GM13976 (cell line): Measurements from ENCODE around the gene ULBP2.

Source experiments
- DNase-seq: peaks from one replicate; pipeline ENCODE4 v3.0.0; 2012; ENCODE audit warnings: low spot score
- in situ Hi-C: fragments of 300-500 bp; cut with MboI; formaldehyde crosslinking; loops from one replicate; pipeline ENCODE4 v1.12.0; 2022; ENCODE audit warnings: low sequenced_read_pairs, mixed read lengths, inconsistent platforms; ENCODE audit not compliant: unreplicated experiment
- TF ChIP-seq, protein P1 (sequence below): IDR thresholded peaks from 2 replicates; pipeline ENCODE4 v1.5.1; 2012; ENCODE audit warnings: borderline replicate concordance, mild to moderate bottlenecking; ENCODE audit not compliant: insufficient read depth; ENCODE audit errors: extremely low read depth, missing control alignments, control extremely low read depth

Gene ULBP2

DNA sequence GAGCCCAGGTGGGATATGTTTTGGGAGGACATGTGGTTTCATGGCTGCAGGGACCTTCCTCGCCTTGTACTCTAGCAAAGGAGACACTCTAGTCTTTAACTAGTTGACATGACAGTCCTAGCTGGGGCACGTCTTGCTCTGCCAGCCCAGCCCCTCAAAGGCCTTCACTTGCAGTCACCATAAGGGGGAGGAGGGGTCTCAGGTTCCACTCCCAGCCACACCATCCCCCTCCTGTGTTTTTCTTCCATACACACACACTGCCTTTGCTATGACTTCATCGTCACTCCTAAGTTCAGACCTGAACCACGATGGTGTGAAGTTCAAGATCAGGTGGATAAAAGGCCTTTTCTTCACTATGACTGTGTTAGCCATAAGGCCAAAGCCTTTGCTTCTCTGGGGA, 35.4 kb downstream of the ULBP2 start:
- no peak for DNase-seq
- in situ Hi-C loops = no loop called here
- TF ChIP-seq, protein P1, sequence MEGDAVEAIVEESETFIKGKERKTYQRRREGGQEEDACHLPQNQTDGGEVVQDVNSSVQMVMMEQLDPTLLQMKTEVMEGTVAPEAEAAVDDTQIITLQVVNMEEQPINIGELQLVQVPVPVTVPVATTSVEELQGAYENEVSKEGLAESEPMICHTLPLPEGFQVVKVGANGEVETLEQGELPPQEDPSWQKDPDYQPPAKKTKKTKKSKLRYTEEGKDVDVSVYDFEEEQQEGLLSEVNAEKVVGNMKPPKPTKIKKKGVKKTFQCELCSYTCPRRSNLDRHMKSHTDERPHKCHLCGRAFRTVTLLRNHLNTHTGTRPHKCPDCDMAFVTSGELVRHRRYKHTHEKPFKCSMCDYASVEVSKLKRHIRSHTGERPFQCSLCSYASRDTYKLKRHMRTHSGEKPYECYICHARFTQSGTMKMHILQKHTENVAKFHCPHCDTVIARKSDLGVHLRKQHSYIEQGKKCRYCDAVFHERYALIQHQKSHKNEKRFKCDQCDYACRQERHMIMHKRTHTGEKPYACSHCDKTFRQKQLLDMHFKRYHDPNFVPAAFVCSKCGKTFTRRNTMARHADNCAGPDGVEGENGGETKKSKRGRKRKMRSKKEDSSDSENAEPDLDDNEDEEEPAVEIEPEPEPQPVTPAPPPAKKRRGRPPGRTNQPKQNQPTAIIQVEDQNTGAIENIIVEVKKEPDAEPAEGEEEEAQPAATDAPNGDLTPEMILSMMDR = no peak

DNA sequence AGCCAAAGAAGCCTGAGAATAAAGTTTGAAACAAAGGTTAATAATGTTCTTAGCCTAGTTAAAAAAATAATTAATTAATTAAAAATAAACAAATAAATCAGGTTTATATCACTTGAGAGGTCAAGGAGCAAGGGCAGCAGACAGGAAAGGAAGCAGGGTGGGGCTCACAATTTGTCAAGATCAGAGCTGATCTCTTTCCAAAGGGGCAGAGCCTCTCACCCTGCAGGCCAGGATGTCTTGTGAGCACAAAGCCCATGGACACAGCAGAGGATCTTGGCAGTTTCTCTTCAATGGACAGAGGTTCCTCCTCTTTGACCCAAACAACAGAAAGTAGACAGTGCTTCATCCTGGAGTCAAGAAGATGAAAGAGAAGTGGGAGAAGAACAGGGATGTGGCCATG, 36.8 kb downstream of the ULBP2 start:
- TF ChIP-seq, protein P1 = no peak
- no peak for DNase-seq
- in situ Hi-C loops = no loop called here

DNA sequence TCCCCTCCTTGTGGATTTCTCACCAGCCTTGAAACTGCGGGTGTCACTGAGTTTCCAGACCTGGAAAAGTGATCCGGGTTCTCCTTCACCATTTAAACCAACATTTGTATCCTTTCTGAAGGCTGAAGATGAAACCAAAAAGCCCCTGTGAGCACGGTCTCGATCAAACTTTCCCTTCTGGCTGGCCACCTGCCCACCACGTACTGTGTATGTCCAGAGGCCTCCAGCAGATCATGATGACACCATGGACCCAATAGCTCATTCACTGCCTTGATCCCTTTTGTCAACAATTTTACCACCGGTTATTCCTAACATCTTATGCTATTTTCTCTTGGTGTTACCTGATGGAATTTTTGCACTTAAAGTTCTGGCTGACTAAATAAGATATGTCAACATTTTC, 37.5 kb downstream of the ULBP2 start:
- TF ChIP-seq, protein P1 = no peak
- in situ Hi-C loops = no loop called here
- no peak for DNase-seq

DNA sequence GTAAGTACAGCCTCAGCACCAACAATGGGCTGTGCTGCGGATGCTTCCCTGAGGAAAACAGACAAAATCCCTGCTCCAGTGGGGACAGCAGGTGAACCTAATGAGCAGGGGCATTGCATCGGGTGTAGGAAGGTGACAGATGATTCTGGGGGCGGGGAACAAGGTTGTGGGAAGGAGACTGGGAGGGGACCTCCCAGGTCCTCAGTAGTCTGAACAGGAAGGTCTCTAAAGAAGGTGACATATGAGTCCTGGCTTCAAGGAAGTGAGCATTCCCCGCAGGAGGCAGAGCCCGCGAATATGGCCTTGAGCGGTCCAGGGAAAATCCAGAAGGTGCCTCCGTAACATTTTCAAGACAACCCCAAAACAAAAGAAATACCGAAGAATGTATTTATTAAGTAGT, 41.3 kb downstream of the ULBP2 start:
- no peak for DNase-seq
- in situ Hi-C loops = no loop called here
- TF ChIP-seq, protein P1 = no peak

DNA sequence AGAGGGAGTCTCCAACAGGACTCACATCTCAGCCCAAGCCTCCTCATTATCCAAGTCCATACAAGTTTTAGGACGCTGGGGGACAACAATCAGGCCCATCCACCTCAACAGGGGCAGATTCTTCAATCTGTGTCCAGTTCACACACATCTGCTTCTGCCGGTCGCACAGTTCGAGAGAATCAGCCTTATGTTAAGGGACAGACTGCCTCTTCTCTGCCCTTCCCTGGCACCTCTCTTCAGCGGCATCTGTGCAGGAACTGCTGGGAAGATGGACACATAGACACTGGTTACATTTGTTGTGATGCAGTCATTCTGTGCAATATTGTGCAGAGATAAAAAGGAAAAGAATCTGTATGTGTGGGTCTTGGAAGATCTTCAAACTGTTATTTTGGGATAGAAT, 43.0 kb downstream of the ULBP2 start:
- in situ Hi-C loops = no loop called here
- no peak for DNase-seq
- TF ChIP-seq, protein P1 = no peak

DNA sequence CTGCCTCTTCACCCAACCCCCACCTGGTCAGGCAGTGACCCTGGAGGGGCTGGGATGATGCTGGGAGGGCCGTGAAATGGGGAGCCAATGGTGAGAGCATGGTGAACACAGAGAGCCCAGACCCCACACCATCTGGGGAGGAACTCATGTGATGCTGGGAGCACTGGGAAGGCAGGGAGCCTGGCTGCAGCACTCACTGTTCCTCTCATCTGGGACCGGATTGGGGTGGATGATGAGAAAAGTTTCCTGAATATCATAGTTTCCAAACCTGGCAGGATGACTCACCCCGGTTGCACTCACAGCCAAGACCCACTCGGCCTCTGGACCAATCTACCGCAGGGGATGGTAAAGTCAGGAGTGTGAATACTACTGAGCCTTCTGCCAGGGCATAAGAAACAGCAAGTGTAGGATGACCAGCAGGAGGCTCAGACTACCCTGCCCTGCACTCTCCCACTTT, 43.7 kb downstream of the ULBP2 start:
- TF ChIP-seq, protein P1 = no peak
- no peak for DNase-seq
- in situ Hi-C loops = no loop called here
